Neural cell (in vitro differentiated cells): ENCODE data around the gene MYO10. TPM values are rescaled to one million over a fixed set of nuclear protein-coding genes. Genes with fewer than 3 reads are reported as not detected.

Source experiments
- H2AFZ ChIP-seq: fragments of 200-600, 300-800 bp; sonication (generic), shearing (Covaris generic); 2 replicates; pipeline ENCODE4 v1.6.0; 2014; ENCODE audit warnings: low read depth, mild to moderate bottlenecking, antibody characterized with exemption, low read length, moderate library complexity
- H3F3A ChIP-seq: fragments of 200-600 bp; shearing (Covaris generic); 2 replicates; pipeline ENCODE4 v1.6.1; 2016; ENCODE audit warnings: mild to moderate bottlenecking, moderate library complexity, mixed read lengths, antibody characterized with exemption, low read length; ENCODE audit not compliant: insufficient read depth, poor library complexity, severe bottlenecking
- H3K27ac ChIP-seq: fragments of 200-600, 300-800 bp; sonication (generic), shearing (Covaris generic); 2 replicates; pipeline ENCODE4 v1.5.1; 2014; ENCODE audit warnings: mild to moderate bottlenecking, low read length, moderate library complexity
- H3K27me3 ChIP-seq: fragments of 300-800, 200-600 bp; sonication (generic), shearing (Covaris generic); 2 replicates; pipeline ENCODE4 v1.6.0; 2014; ENCODE audit warnings: mild to moderate bottlenecking, low read depth, low read length, moderate library complexity; ENCODE audit not compliant: insufficient read depth
- H3K36me3 ChIP-seq: fragments of 300-800, 200-600 bp; sonication (generic), shearing (Covaris generic); 2 replicates; pipeline ENCODE4 v1.5.1; 2014; ENCODE audit warnings: mild to moderate bottlenecking, antibody characterized with exemption, low read length, moderate library complexity; ENCODE audit not compliant: insufficient read depth
- H3K4me2 ChIP-seq: fragments of 300-800, 200-600 bp; sonication (generic), shearing (Covaris generic); 2 replicates; pipeline ENCODE4 v1.6.0; 2014; ENCODE audit warnings: mild to moderate bottlenecking, low read length
- H3K4me3 ChIP-seq: fragments of 300-800, 200-600 bp; sonication (generic), shearing (Covaris generic); 2 replicates; pipeline ENCODE4 v1.5.1; 2014; ENCODE audit warnings: mild to moderate bottlenecking, low read length, moderate library complexity
- H3K79me2 ChIP-seq: fragments of 200-600 bp; shearing (Covaris generic); replicated peaks from 2 replicates; pipeline ENCODE4 v1.6.0; 2014; ENCODE audit warnings: mild to moderate bottlenecking, low read length, moderate library complexity; ENCODE audit not compliant: insufficient read depth
- H3K9ac ChIP-seq: fragments of 300-800, 200-600 bp; sonication (generic), shearing (Covaris generic); 2 replicates; pipeline ENCODE4 v1.6.1; 2016; ENCODE audit warnings: mild to moderate bottlenecking, low read length, mixed read lengths
- H3K9me2 ChIP-seq: fragments of 200-600 bp; shearing (Covaris generic); 2 replicates; pipeline ENCODE4 v1.6.1; 2016; ENCODE audit warnings: mild to moderate bottlenecking, low read length, mixed read lengths; ENCODE audit not compliant: insufficient read depth
- H3K9me3 ChIP-seq: fragments of 200-600, 300-800 bp; sonication (generic), shearing (Covaris generic); 2 replicates; pipeline ENCODE4 v1.6.1; 2016; ENCODE audit warnings: mild to moderate bottlenecking, mixed run types, low read length, moderate library complexity, mixed read lengths
- H4K20me1 ChIP-seq: fragments of 200-600 bp; shearing (Covaris generic); 2 replicates; pipeline ENCODE4 v1.6.1; 2016; ENCODE audit warnings: mild to moderate bottlenecking, mixed run types; ENCODE audit not compliant: insufficient read depth
- CTCF ChIP-seq: fragments of 450-650 bp; IDR thresholded peaks from 2 replicates; pipeline ENCODE4 v1.5.1; 2014; ENCODE audit warnings: antibody characterized with exemption, mild to moderate bottlenecking, moderate library complexity; ENCODE audit not compliant: poor library complexity, severe bottlenecking
- EP300 ChIP-seq: fragments of 450-650 bp; conservative IDR thresholded peaks from 2 replicates; pipeline ENCODE4 v1.6.1; 2014; ENCODE audit warnings: antibody characterized with exemption, mild to moderate bottlenecking, moderate library complexity; ENCODE audit not compliant: poor library complexity, severe bottlenecking
- EZH2 ChIP-seq: fragments of 200-600, 300-800 bp; shearing (Covaris generic), sonication (generic); IDR thresholded peaks from 2 replicates; pipeline ENCODE4 v1.6.1; 2014; ENCODE audit warnings: antibody characterized with exemption, low read length, borderline replicate concordance, mild to moderate bottlenecking; ENCODE audit not compliant: insufficient read depth, poor library complexity, severe bottlenecking
- MXI1 ChIP-seq: fragments of 450-650 bp; conservative IDR thresholded peaks from 2 replicates; pipeline ENCODE4 v1.6.1; 2014; ENCODE audit warnings: antibody characterized with exemption, mild to moderate bottlenecking; ENCODE audit not compliant: poor library complexity, severe bottlenecking
- POLR2AphosphoS5 ChIP-seq: IDR thresholded peaks from 2 replicates; pipeline ENCODE4 v1.6.1; 2012
- RAD21 ChIP-seq: fragments of 450-650 bp; conservative IDR thresholded peaks from 2 replicates; pipeline ENCODE4 v1.6.1; 2014; ENCODE audit warnings: antibody characterized with exemption, mild to moderate bottlenecking, moderate library complexity
- SMC3 ChIP-seq: fragments of 450-650 bp; conservative IDR thresholded peaks from 2 replicates; pipeline ENCODE4 v1.6.1; 2014; ENCODE audit warnings: antibody characterized with exemption, mild to moderate bottlenecking, moderate library complexity; ENCODE audit not compliant: poor library complexity
- TAF1 ChIP-seq: IDR thresholded peaks from 2 replicates; pipeline ENCODE4 v1.6.1; 2012; ENCODE audit warnings: low read depth
- polyA plus RNA-seq: library from polyadenylated mRNA; depleted of rRNA; stranded (reverse); fragments of >200 nt; gene quantifications from 2 replicates; pipeline ENCODE4 v1.2.3, GENCODE V29; 2014
- TF ChIP-seq, protein P1 (sequence below): IDR thresholded peaks from 2 replicates; pipeline ENCODE4 v1.6.1; 2012; ENCODE audit warnings: borderline replicate concordance

MYO10 gene
- polyA plus RNA-seq, 1 donor from 2014 or later: 3.2 TPM

DNA sequence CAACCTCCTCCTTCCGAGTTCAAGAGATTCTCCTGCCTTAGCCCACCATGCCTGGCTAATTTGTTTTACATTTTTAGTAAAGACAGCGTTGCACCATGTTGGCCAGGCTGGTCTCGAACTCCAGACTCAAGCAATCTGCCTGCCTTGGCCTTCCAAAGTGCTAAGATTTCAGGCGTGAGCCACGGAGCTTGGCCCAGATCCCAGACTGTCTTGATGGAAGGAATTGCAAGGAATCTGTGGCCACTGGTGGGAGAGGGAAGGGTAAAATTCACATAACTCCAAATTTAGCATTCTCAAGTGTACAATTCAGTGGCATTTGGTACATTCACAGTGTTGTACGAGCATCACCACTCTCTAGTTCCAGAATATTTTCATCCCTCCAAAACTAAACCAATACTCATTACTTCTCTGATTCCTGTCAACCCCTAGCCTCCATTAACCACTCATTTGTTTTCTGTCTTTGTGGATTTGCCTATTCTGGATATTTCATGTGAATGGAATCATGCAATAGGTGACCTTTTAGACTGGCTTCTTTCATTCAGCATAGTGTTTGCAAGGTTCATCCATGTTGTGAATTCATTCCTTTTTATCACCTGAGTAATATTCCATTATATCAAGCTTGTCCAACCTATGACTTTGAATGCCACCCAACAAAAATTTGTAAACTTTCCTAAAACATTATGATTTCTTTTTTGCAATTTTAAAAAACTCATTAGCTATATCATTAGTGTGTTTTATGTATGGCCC, 8.9 kb upstream of the MYO10 start:
- no peak overlapping the region for H3K4me2 ChIP-seq
- H3K9me3 ChIP-seq: no peaks in the 10 kb centered on the region
- H2AFZ ChIP-seq: no peak overlapping the region
- no peaks in the 10 kb centered on the region for H3K36me3 ChIP-seq
- no peak overlapping the region for H3K27ac ChIP-seq
- no peaks in the 10 kb centered on the region for H4K20me1 ChIP-seq
- no peaks in the 10 kb centered on the region for H3K9me2 ChIP-seq
- H3K4me3 ChIP-seq: no peak overlapping the region
- no peak overlapping the region for H3K9ac ChIP-seq
- TF ChIP-seq EZH2 (no peak), CTCF (no peak), MXI1 (no peak), SMC3 (no peak), TAF1 (no peak), RAD21 (no peak), EP300 (no peak), POLR2AphosphoS5 (no peak)
- TF ChIP-seq, protein P1, sequence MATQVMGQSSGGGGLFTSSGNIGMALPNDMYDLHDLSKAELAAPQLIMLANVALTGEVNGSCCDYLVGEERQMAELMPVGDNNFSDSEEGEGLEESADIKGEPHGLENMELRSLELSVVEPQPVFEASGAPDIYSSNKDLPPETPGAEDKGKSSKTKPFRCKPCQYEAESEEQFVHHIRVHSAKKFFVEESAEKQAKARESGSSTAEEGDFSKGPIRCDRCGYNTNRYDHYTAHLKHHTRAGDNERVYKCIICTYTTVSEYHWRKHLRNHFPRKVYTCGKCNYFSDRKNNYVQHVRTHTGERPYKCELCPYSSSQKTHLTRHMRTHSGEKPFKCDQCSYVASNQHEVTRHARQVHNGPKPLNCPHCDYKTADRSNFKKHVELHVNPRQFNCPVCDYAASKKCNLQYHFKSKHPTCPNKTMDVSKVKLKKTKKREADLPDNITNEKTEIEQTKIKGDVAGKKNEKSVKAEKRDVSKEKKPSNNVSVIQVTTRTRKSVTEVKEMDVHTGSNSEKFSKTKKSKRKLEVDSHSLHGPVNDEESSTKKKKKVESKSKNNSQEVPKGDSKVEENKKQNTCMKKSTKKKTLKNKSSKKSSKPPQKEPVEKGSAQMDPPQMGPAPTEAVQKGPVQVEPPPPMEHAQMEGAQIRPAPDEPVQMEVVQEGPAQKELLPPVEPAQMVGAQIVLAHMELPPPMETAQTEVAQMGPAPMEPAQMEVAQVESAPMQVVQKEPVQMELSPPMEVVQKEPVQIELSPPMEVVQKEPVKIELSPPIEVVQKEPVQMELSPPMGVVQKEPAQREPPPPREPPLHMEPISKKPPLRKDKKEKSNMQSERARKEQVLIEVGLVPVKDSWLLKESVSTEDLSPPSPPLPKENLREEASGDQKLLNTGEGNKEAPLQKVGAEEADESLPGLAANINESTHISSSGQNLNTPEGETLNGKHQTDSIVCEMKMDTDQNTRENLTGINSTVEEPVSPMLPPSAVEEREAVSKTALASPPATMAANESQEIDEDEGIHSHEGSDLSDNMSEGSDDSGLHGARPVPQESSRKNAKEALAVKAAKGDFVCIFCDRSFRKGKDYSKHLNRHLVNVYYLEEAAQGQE: no peak
- no peaks in the 10 kb centered on the region for H3K79me2 ChIP-seq
- H3K27me3 ChIP-seq: no peaks in the 10 kb centered on the region
- no peaks in the 10 kb centered on the region for H3F3A ChIP-seq

DNA sequence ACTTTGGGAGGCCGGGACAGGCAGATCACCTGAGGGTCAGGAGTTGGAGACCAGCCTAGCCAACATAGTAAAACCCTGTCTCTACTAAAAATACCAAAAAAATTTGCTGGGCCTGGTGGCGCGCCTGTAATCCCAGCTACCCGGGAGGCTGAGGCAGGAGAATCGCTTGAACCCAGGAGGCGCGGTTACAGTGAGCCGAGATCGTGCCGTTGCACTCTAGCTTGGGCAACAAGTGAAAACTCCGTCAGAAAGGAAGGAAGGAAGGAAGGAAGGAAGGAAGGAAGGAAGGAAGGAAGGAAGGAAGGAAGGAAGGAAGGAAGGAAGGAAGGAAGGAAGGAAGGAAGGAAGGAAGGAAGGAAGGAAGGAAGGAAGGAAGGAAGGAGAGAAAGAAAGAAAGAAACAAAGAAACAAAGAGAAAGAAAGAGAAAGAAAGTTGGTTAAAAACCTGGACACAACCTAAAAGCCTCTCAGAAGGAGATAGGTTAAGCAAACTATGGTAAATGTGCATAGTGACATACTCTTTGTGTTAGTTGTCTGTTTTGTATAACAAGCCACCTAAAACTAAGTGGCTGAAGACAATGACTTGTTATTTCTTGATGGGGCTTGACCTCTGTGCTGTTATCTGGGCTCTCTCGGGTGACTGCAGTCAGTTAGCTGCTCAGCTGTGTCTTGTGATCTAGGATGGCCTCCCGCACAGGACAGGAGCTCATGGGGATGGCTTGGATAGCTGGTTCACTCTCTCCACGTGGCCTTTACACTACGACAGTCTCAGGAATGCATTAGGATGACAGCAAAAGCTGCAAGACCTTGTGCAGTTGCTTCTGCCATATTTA, 8.0 kb upstream of the MYO10 start:
- Histone ChIP-seq H3K36me3 (no peaks in the 10 kb centered on the region), H3K9me2 (no peaks in the 10 kb centered on the region), H3F3A (no peaks in the 10 kb centered on the region), H3K27ac (no peak overlapping the region), H3K4me3 (no peak overlapping the region), H3K79me2 (no peaks in the 10 kb centered on the region), H2AFZ (no peak overlapping the region), H3K4me2 (no peak overlapping the region), H3K9me3 (no peaks in the 10 kb centered on the region), H4K20me1 (no peaks in the 10 kb centered on the region), H3K9ac (no peak overlapping the region), H3K27me3 (no peaks in the 10 kb centered on the region)
- TF ChIP-seq SMC3 (no peak), RAD21 (no peak), CTCF (no peak), POLR2AphosphoS5 (no peak), EP300 (no peak), MXI1 (no peak), EZH2 (no peak), TAF1 (no peak)
- TF ChIP-seq, protein P1: no peak
